GM18505 (cell line): ENCODE results near the gene DLGAP3.

Experiments
- ATAC-seq: cut with Tn5 transposase; IDR thresholded peaks from one replicate; pipeline ENCODE4 v1.9.1; 2021; ENCODE audit not compliant: unreplicated experiment
- POLR2A ChIP-seq: IDR thresholded peaks from 4 replicates; pipeline ENCODE4 v1.6.1; 2011; ENCODE audit warnings: borderline replicate concordance; ENCODE audit not compliant: insufficient read depth, insufficient read length; ENCODE audit errors: extremely low read depth

DLGAP3 gene

DNA sequence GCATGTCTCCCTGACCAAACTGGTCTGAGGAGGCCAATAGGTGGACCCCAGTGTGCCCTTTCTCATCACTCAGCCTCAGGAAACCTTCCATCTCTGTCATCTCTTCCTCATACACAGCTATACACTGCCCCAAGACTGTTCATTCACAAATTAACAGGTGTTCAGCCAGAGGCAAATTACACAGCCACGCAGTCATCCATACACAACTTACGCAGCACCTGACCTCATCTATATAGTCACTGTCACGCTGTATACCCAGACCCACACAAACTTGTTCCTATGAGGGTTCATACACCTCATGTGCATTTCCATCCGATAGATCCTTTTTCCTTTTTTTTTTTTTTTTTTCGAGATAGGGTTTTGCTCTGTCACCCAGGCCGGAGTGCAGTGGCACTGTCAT, 12.4 kb downstream of the DLGAP3 start:
- ATAC-seq: no peak
- TF ChIP-seq POLR2A: no peak

GRCh38 chr1:34916104-34916503, 13.3 kb downstream of the DLGAP3 start:
- ATAC-seq: no peak
- TF ChIP-seq POLR2A: no peak

DNA sequence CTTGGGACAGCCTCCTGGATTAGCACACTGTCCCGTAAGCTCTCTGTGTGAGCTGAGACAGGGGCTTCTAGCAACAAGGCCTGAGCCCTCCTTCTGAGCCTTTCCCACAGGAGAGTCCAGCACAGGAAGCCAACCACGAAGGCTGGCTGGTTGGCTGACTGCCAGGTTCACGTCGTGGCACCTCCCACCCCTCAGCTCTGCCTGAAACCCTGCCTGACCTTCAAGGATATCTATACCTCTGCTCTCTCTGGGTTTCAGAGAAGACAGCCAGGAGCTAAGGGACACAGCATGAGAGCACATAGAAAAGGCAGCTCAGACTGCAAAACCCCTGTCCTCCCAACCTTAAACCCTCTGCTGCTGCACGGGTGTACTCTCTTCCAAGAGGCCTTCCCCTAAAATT, 13.9 kb downstream of the DLGAP3 start:
- ATAC-seq: no peak

GRCh38 chr1:34914958-34915357, 14.5 kb downstream of the DLGAP3 start:
- TF ChIP-seq POLR2A: no peak
- ATAC-seq: no peak

More for the DNA sequence above, 13.9 kb downstream of the DLGAP3 start:
- TF ChIP-seq POLR2A: no peak

GRCh38 chr1:34911465-34911864, 18.0 kb downstream of the DLGAP3 start:
- no peak for TF ChIP-seq POLR2A
- ATAC-seq: no peak

- no peak for TF ChIP-seq POLR2A
- ATAC-seq: no peak
Measured at GRCh38 chr1:34910425-34910824, 19.0 kb downstream of the DLGAP3 start.

DNA sequence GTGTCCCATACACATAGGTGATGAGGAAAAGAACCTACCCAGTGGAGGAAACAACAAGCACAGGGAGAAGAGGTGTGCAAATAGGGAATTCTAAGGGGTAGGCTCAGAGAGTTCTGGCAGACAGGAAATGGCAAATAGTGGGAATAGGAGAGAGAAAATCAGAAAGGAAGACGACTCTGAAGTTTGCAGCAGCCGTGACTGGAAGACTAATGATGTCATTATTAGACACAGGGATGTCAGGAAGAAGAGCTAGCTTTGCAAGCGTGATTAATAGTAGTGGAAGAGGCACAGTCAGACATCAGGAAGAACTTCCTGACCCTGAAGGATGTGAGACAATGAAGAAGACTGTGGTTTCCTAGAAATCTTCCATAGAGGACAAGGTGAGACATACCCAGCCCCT, 21.1 kb downstream of the DLGAP3 start:
- ATAC-seq: no peak
- TF ChIP-seq POLR2A: no peak

GRCh38 chr1:34907487-34908090, 21.9 kb downstream of the DLGAP3 start:
- no peak for TF ChIP-seq POLR2A
- no peak for ATAC-seq

GRCh38 chr1:34906756-34907155, 22.7 kb downstream of the DLGAP3 start:
- no peak for ATAC-seq

DNA sequence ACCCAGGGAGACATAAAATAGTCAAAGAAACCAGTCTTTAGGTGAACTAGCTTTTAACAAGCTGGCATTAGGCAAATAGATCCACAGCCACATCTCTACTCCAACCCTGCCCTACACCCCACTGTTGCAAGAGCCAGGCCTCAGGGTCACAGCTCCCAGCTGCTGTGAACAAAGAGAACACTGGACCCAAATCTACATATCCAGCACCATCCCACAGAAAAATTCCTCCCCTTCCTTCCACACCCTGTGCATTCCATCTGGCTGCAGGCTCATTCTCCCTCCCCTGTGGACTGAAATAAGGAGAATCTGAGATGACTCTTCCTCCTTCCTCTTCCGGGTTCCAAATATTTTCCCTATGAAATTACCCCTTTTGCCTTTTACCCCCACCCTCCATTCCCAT, 23.2 kb downstream of the DLGAP3 start:
- TF ChIP-seq POLR2A: no peak
- ATAC-seq: no peak

More at GRCh38 chr1:34906756-34907155, 22.7 kb downstream of the DLGAP3 start:
- TF ChIP-seq POLR2A: no peak

GRCh38 chr1:34905098-34905459, 24.4 kb downstream of the DLGAP3 start:
- ATAC-seq: no peak
- TF ChIP-seq POLR2A: no peak

DNA sequence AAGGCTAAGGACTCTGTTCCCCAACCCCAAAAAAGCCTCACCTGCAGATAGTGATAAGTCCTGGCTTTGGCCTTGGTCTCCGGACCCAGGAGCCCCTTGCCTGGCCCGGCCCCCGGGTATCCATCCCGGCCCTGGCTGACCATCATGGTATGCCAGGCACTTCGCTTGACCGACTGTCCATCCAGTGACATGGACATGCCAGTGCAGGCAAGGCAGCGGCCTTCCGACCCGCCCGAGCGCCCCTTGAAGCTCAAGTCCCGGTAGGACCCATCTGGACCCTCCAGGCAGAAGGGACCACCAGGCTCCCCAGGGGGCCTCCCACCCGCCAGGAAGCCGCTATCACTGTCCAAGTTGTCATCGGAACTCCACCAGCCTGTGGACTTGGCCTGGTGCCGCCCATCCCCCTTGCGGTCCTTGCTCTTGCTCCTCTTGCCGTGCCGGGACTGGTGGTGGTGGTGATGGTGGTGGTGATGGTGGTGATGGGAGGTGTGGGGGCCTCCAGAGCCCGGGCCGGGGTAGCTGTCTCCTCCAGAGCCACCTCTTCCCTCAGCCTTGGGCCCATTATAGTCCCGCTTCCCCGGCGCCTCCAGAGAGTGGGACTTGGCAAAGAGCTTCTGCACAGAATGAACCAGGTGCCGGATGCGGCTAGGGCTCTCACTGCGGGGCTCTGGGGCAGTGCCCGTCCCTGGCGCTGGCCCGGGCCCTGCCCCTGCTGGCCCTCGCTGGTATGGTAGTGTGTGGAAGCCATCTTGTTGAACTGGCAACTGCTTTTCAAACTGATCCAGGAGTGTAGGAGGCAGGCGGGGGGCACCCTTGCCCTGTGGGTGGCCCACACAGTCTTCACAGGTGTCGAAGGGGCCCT, 25.0 kb downstream of the DLGAP3 start:
- TF ChIP-seq POLR2A: no peak
- ATAC-seq: no peak

- ATAC-seq: no peak
- no peak for TF ChIP-seq POLR2A
Measured at GRCh38 chr1:34901919-34902318, 27.5 kb downstream of the DLGAP3 start.
